GM18520 (cell line): ENCODE measurements around the gene PPAT.

Experiments
- ATAC-seq: cut with Tn5 transposase; IDR thresholded peaks from one replicate; pipeline ENCODE4 v1.9.1; 2021; ENCODE audit not compliant: unreplicated experiment

Gene PPAT

DNA sequence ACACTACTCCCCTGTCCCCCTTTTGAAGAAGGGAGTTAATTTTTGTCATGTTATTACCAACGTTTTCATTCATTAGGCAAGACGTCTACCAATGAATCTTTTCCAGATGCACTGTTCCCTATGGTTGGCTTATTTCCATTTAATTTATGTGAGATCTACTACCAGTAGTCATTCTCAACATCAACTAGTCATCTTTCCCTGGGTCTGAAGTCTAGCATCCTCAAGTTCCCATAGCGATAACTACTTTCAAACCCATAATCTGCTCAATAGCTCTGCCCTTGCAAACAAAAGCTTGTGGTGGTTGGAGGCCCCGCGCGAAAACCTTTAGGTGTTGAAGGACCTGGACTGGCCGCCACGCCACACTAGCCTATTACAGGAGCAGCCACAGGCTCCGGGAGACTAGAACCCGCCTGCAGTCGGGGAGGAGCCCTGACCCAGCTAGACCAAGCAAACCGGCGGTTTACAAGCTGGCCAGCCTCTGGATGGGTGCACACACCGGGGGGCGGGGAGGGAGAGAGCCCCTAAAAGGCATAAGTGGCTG is 746 bp downstream of the PPAT start:
- no peak for ATAC-seq

GRCh38 chr4:56433280-56433679 is 2.1 kb downstream of the PPAT start:
- no peak for ATAC-seq

DNA sequence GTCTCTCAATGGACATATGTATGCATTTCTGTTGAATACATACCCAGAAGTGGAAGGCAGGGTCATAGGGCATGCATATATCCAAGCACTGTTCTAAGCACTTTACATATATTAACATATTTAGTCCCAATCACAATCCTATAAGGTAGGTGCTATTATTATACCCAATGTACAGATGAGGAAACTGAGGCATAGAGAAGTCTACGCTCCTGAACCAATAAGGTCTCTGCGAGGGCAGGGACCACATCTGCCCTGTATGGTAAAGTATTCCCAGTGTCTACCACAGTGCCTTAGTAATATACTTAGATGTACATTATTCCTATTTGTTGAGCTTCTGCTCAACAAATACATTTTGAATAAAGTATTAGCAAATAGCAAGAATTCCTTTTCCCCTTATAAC is 5.2 kb downstream of the PPAT start:
- ATAC-seq, result no peak

- no peak for ATAC-seq
These were observed 8.2 kb downstream of the PPAT start for GRCh38 chr4:56427179-56427578.

GRCh38 chr4:56426273-56426672 is 9.1 kb downstream of the PPAT start:
- peak; percentile 61 for ATAC-seq

DNA sequence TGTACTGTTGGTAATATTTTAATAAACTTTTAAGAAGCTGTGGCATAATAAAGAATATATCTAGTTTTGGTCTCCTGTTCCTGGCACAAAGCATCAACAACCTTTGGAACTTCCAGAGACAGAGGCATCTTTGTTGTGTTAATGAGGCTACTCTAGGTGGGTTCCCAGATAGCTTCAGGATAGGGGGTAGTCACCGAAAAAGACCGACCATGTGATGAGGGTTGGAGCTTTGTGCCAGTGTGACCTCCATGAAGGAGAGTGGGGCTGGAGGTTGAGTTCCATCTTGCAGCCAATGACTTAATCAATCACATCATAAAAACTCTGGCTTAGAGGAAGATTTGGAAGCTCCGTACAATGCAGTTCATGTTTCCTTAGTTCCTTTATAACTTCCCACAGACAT is 9.9 kb downstream of the PPAT start:
- no peak for ATAC-seq

DNA sequence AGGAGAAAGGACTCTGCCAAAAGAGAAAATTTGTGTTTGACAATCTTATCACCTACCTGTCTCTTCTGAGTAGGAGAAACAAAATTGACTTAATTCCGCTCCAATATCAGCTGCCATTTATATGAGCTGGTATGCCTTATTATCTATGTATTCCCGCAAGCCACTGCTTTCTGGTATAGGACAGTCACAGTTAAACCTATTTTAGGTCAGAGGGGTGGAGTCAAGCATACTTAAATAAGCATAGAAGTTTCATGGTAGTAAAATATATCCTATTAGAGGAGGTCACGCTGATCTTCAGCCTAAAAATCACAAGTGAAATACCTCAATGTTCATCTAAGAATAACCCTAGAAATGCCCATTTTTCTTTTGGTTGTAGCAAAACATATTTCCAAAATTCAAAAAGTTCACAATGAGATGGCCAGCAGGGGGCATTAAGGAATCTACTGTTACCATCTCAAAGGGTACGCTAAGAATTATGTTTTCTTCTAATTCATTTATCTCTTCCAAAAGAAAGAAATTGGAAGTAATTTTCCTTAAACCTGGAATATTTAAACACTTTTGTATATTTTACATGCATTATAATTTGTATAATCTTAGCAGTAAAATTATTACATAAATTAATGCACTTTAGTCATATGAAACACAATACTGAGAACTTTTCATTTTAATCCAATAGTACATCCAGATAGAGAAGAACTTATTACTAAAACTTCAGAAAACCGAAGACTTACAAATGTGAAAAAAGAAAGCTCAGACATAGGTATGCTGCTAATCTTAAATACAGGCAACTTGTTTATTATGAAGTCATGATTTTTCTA is 10.5 kb downstream of the PPAT start:
- no peak for ATAC-seq

- no peak for ATAC-seq
These were observed 11.2 kb downstream of the PPAT start for GRCh38 chr4:56424176-56424575.

- no peak for ATAC-seq
These were observed 18.0 kb downstream of the PPAT start for GRCh38 chr4:56417396-56417795.

GRCh38 chr4:56416349-56416748 is 19.1 kb downstream of the PPAT start:
- ATAC-seq, result no peak

DNA sequence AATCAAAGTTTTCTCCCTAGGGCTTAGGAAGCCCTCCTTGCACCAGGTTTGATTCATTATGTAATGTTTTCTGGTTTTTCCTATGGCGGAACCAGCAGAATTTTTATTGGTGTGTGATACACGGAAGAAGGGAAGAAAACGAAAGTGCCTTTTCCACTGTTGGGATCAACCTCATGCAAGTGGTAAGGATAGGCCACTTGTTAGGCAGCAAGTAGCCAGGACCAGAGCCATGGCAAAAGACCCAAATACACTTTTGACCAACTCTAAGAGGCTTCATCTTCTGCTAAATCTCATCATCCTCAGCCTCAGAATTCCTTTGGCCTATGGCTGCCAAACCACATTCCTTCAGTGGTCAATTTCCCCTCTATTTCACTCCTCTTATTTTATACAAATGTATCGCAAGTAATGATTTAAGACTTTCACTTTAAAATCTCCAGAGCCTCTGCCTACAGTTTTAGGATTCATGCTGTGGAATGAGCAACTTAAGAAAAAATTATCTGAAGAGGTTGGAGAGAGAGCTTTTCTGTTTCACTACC is 21.2 kb downstream of the PPAT start:
- ATAC-seq, result no peak

- ATAC-seq, result no peak
These were observed 25.0 kb downstream of the PPAT start for GRCh38 chr4:56410247-56411062.

GRCh38 chr4:56409511-56410090 is 25.8 kb downstream of the PPAT start:
- ATAC-seq, result no peak

DNA sequence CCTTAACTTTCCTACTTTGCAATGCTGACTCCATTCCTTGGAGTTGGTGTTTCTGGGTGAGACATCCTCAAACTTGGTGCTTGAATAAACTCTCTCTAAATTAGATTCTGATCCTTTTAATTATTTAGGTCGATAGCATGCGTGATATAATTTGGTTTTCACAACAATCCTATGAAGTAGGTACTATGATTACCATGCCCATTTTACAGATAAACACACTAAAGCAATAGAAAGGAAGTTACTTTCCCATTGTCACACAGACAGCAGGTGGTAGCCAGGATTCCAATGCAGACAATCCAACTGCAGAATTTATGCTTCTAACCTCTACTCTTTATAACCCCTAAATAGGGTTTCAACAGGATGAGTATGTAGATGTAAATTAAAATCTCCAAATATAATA is 26.4 kb downstream of the PPAT start:
- no peak for ATAC-seq

DNA sequence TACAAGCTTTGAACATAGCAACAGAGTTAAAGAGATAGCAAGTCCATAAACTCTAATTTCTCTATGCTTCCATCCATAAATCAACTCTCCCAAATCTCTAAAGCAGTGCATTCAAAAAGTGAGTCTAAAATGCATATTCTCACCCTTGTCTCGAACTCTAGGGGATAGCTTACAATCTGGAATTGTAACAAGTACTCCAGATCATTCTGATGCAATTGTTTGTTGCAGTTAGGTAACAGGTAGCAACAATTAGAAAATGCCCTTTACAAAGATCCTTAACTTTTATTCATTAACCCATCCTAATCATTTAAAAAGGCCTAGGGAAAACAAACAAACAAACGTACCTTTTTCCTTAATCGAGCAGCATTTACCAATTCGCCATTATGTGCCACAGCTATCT is 29.3 kb downstream of the PPAT start:
- ATAC-seq, result no peak

GRCh38 chr4:56405016-56405415 is 30.4 kb downstream of the PPAT start:
- no peak for ATAC-seq

DNA sequence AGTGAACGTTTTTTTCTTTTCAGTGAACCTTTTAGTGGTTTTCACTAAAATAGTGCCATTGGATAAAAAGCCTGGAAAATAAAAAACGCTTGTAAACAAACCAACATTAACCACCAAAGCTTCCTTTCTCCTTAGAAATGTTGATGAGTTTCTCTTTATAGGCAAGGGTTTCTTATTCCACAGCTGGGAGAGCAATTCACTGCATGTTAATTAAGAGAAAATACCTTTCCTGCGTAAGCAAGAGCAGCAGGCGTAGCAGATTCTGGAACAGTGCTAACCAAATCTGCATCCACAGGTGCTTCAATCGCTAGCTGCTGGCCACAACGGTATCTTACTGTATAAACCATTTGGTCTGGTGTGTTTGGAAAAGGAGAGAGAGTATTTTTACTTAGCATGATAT is 34.9 kb downstream of the PPAT start:
- ATAC-seq, result no peak

DNA sequence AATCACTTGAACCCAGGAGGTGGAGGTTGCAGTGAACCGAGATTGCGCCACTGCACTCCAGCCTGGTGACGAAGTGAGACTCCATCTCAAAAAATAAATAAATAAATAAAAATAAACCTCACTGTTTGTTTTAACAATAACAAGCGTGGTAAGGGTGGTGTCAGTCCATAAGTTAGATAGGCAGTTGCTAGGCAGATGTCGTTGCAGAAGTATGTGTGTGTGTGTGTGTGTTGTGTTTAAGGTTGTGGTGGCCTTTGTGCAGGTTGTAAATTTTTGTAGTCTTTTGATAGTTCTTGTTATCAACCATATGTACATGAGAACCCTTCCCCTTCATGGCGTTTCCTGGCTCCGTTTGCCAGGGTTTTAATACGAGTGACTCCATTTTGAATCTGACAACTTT is 44.1 kb downstream of the PPAT start:
- ATAC-seq, result no peak

DNA sequence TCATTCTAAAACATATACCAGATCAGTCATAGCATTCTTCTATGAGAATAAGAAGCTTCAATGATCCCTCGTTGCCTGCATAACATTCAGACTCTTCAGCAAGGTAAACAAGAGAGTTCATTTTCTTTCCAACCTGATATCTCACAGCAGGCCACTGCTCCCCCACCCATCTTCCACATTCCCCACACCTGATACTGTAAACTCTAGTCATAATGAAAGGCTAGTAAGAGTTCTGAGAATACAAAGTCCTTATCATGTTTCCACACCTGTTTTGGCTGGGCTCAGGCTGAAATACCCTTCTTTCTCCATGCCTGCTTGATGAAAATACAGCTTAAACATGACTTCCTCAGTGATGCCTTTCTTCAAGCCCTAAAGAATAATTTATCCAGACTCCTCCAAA is 45.9 kb downstream of the PPAT start:
- ATAC-seq, result no peak

DNA sequence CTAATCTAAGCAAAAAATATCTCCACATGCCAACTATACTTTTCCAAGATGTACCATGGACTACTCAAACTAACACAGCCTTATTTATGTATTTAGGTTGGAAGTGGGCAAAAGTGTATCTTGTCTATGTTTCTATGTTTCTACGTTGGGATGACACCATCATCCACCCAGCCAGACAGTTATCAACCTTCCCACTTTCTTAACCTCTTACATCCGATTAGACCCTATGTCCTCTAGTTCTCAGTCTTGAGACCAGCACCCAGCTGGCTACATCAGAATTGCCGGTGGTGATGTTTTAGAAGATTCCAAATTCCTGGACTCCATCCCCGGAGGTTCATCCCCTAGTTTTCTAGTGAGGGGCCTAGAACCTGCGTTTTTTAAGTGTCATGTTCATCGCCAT is 47.1 kb downstream of the PPAT start:
- no peak for ATAC-seq
